NB4 (cell line): ENCODE data around the gene SLC41A3.

Experiments
- MYC ChIP-seq: IDR thresholded peaks from 2 replicates; pipeline ENCODE4 v1.6.1; 2011; ENCODE audit warnings: low read depth, low read length
- POLR2A ChIP-seq: IDR thresholded peaks from 2 replicates; pipeline ENCODE4 v1.6.1; 2011; ENCODE audit warnings: mild to moderate bottlenecking; ENCODE audit not compliant: insufficient read length; ENCODE audit errors: extremely low read depth
- TF ChIP-seq, protein P1 (sequence below): IDR thresholded peaks from 2 replicates; pipeline ENCODE4 v1.6.1; 2011; ENCODE audit warnings: low read depth, low read length
- TF ChIP-seq, protein P2 (sequence below): IDR thresholded peaks from one replicate; pipeline ENCODE4 v1.5.1; 2012; ENCODE audit warnings: low read depth, low read length

DNA sequence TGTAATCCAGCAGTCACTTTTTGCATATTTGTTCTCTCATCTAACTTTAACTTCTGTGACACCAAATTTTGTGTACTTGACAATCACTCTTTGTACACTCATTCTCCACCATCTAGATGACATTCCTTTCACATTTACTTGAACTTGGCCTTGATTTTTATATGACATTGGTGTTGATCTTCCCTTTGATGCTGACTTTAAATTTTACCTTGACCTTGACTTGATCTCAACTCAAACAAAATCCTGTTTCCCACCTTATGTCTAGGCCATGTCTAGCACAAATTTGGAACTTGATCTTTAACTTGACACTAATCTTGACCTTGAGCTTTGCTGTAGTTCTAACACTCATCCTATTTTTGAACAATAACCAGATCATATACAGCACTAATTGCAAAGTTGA is 81.7 kb downstream of the SLC41A3 start:
- TF ChIP-seq POLR2A = no peak
- TF ChIP-seq, protein P1, sequence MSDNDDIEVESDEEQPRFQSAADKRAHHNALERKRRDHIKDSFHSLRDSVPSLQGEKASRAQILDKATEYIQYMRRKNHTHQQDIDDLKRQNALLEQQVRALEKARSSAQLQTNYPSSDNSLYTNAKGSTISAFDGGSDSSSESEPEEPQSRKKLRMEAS = no peak
- TF ChIP-seq, protein P2, sequence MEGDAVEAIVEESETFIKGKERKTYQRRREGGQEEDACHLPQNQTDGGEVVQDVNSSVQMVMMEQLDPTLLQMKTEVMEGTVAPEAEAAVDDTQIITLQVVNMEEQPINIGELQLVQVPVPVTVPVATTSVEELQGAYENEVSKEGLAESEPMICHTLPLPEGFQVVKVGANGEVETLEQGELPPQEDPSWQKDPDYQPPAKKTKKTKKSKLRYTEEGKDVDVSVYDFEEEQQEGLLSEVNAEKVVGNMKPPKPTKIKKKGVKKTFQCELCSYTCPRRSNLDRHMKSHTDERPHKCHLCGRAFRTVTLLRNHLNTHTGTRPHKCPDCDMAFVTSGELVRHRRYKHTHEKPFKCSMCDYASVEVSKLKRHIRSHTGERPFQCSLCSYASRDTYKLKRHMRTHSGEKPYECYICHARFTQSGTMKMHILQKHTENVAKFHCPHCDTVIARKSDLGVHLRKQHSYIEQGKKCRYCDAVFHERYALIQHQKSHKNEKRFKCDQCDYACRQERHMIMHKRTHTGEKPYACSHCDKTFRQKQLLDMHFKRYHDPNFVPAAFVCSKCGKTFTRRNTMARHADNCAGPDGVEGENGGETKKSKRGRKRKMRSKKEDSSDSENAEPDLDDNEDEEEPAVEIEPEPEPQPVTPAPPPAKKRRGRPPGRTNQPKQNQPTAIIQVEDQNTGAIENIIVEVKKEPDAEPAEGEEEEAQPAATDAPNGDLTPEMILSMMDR = no peak
- TF ChIP-seq MYC = no peak
